ENCODE results near the gene GSK3B. TPM values are rescaled to one million over a fixed set of nuclear protein-coding genes. Genes with fewer than 3 reads are reported as not detected.

Gene GSK3B
- total RNA-seq, 6 experiments from 2014 or later, result 14.4 to 19.4 (median 18.4) TPM

DNA sequence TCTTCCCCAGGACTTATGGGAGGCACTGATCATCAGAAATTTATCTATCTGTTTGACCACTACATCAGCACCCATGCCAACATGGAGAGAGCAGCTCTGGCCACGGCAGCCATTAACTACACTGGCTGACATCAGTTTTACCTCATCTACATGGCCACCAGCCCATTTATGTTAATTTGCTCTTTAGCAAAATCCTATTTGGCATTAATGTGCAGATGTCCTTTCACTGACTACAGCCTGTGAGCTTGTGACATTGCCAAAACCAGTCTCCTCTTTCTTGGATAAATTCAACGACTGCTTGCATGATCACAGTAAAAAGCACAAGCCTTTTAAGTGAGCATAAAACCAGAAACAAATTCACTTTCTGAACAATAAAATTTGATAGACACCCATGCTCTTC lies 264.8 kb downstream of the GSK3B start:
- Histone ChIP-seq H3K27me3 (no peaks in the 10 kb centered on the region), H3K36me3 (no peaks in the 10 kb centered on the region), H3K4me3 (no peak overlapping the region), H3K4me1 (peaks cover 0 to 14% (median 6%) of the 10 kb centered on the region in 4 donors), H3K27ac (no peak overlapping the region), H3K9me3 (no peaks in the 10 kb centered on the region)
- intact Hi-C loops (cut with DNase I), result no loop called here
- no peak for ATAC-seq
- no peak for DNase-seq
- WGBS (ENCODE audit: insufficient coverage, low coverage, low lambda C conversion rate, missing lambda C conversion rate), result 67% methylated on average over 1 of the region's 2 CpGs
- TF ChIP-seq, protein P1, sequence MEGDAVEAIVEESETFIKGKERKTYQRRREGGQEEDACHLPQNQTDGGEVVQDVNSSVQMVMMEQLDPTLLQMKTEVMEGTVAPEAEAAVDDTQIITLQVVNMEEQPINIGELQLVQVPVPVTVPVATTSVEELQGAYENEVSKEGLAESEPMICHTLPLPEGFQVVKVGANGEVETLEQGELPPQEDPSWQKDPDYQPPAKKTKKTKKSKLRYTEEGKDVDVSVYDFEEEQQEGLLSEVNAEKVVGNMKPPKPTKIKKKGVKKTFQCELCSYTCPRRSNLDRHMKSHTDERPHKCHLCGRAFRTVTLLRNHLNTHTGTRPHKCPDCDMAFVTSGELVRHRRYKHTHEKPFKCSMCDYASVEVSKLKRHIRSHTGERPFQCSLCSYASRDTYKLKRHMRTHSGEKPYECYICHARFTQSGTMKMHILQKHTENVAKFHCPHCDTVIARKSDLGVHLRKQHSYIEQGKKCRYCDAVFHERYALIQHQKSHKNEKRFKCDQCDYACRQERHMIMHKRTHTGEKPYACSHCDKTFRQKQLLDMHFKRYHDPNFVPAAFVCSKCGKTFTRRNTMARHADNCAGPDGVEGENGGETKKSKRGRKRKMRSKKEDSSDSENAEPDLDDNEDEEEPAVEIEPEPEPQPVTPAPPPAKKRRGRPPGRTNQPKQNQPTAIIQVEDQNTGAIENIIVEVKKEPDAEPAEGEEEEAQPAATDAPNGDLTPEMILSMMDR (IDR thresholded peaks at IDR 0.05), result no peak
- no peak for TF ChIP-seq POLR2A (IDR thresholded peaks at IDR 0.05)

DNA sequence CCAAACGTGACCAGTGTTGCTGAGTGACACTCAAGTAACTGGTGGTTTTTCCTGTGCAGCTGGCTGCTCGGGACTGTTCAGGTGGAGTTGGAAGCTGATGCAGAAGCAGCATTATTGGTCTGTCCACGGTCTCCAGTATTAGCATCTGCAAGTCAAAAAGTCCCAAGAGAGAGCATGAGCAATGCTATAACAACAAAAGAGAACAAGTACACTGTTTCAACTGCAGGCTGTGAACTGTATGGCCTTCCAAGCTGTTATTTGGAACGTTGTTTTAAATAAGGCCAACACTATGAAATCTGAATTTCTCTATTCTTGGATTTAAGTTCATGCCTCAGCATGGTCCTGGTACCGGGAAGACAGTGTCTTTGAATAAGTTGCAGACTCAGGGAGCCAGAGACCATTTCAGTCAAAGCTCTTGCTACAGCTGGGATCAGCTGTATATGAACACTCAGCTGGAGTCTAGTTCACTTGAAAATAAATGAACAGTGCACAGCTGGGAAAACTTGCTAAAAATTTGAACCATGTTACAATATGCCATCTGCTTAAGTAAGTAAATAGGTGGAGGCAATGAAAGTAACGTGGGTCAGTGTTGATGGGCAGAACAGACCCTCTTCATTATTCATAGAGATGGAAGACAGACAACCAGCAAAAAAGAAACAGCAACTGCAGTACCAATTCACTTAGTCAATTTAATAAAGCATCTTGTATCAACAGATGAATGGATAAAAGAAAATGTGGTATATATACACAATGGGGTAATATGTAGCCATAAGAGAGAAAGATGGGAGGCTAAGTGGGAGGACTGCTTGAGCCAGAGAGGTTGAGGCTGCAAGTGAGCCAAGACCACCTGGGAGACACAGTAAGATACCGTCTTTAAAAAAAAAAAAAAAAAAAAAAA lies 267.3 kb downstream of the GSK3B start:
- H3K27ac ChIP-seq, result peak overlapping the region in 1 of 3 donors; percentile 37
- no peak overlapping the region for H3K4me3 ChIP-seq
- DNase-seq, result no peak
- WGBS (ENCODE audit: insufficient coverage, low coverage, low lambda C conversion rate, missing lambda C conversion rate), result 68% methylated on average over 6 of the region's 7 CpGs
- intact Hi-C loops (cut with DNase I), result no loop called here
- no peaks in the 10 kb centered on the region for H3K36me3 ChIP-seq
- TF ChIP-seq POLR2A (IDR thresholded peaks at IDR 0.05), result no peak
- TF ChIP-seq, protein P1 (IDR thresholded peaks at IDR 0.05), result no peak
- H3K27me3 ChIP-seq, result no peaks in the 10 kb centered on the region
- H3K4me1 ChIP-seq, result peaks cover 0 to 14% (median 6%) of the 10 kb centered on the region in 4 donors
- ATAC-seq, result no peak
- no peaks in the 10 kb centered on the region for H3K9me3 ChIP-seq

DNA sequence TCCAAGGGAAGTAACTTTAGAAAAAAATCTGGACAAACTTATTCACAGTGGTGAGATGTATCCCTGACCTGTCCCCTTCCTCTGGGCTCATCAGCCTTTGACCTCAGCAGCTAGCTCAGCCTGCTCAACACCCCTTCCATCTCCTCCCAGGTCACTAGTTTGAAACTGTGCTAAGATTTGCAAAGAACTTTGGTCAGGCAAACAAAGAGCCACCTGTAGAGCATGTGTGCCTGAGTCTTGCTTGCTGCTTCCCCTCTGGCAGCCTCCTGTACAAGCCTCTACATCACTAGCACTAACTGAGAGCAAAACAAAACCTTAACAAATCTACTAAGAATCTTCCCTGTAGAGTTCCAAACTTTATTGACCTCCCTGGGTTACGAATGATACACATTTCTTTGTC lies 268.4 kb downstream of the GSK3B start:
- no peaks in the 10 kb centered on the region for H3K9me3 ChIP-seq
- TF ChIP-seq, protein P1 (IDR thresholded peaks at IDR 0.05), result no peak
- no peak for TF ChIP-seq POLR2A (IDR thresholded peaks at IDR 0.05)
- 54% methylated on average over 1 of the region's 1 CpG for WGBS (ENCODE audit: insufficient coverage, low coverage, low lambda C conversion rate, missing lambda C conversion rate)
- peak in 2 of 3 donors; percentile 68 to 76 for DNase-seq
- H3K4me3 ChIP-seq, result no peak overlapping the region
- H3K27me3 ChIP-seq, result no peaks in the 10 kb centered on the region
- peaks cover 0 to 14% (median 6%) of the 10 kb centered on the region in 4 donors for H3K4me1 ChIP-seq
- H3K27ac ChIP-seq, result peak overlapping the region in 2 of 3 donors; percentile 31 to 37
- intact Hi-C loops (cut with DNase I), result no loop called here
- H3K36me3 ChIP-seq, result no peaks in the 10 kb centered on the region
- peak; percentile 94 to 97 (median 94) for ATAC-seq

DNA sequence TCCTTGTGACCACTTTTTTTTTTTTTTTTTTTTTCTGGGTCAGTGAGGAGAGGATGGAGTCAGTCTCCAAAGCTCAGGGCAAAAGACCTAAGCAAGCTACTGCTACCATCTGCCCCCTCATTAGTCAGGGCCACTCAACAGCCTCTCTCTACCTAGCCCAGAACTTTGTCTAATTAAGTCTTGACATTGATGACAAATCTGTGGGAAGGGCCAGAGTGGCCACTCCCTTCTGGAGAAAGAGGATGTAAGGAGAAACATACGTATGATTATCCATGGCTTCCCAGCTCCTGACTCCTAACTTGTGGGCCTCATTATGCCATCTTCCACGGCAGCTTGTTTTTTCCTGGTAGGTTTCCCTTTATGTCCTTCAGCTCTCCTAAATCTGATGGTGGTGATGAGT lies 274.4 kb downstream of the GSK3B start:
- no peaks in the 10 kb centered on the region for H3K9me3 ChIP-seq
- no peak overlapping the region for H3K27ac ChIP-seq
- TF ChIP-seq, protein P1 (IDR thresholded peaks at IDR 0.05), result no peak
- TF ChIP-seq POLR2A (IDR thresholded peaks at IDR 0.05), result no peak
- peaks cover 0 to 15% (median 3%) of the 10 kb centered on the region in 4 donors for H3K36me3 ChIP-seq
- no peak for DNase-seq
- no peak for ATAC-seq
- H3K4me3 ChIP-seq, result no peak overlapping the region
- intact Hi-C loops (cut with DNase I), result no loop called here
- H3K27me3 ChIP-seq, result no peaks in the 10 kb centered on the region
- 64% methylated on average over 2 of the region's 2 CpGs for WGBS (ENCODE audit: insufficient coverage, low coverage, low lambda C conversion rate, missing lambda C conversion rate)
- no peaks in the 10 kb centered on the region for H3K4me1 ChIP-seq
